ENCODE measurements around the gene TYMP.

TYMP gene

DNA sequence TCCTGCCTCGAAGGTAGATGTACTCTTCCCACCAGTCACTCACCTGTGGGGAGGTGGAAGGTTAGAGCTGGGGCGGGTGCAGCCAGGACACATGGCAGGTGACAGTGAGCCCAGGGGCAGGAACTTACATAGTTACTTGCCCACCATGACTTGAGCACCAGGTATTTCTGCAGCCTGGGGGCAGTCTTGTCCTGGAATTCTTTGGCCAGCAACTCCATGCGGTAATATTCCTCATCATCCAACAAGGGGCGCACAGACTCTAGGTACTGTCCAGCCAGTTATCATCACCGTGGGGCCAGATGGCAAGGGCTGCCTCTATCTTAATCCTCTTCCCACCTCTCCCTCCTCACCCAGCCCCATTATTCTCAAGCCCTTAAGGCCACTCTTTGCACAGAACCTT is 46.3 kb upstream of the TYMP start:
- in situ Hi-C loops (cut with HindIII; ENCODE audit: low sequenced_read_pairs): loop anchor here (5.0 kb wide), 1 partner anchor 51 kb away; the partner anchor contains the start of gene ARSA
- TF ChIP-seq, protein P1, sequence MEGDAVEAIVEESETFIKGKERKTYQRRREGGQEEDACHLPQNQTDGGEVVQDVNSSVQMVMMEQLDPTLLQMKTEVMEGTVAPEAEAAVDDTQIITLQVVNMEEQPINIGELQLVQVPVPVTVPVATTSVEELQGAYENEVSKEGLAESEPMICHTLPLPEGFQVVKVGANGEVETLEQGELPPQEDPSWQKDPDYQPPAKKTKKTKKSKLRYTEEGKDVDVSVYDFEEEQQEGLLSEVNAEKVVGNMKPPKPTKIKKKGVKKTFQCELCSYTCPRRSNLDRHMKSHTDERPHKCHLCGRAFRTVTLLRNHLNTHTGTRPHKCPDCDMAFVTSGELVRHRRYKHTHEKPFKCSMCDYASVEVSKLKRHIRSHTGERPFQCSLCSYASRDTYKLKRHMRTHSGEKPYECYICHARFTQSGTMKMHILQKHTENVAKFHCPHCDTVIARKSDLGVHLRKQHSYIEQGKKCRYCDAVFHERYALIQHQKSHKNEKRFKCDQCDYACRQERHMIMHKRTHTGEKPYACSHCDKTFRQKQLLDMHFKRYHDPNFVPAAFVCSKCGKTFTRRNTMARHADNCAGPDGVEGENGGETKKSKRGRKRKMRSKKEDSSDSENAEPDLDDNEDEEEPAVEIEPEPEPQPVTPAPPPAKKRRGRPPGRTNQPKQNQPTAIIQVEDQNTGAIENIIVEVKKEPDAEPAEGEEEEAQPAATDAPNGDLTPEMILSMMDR (IDR thresholded peaks at IDR 0.05; ENCODE audit: low read depth, low read length, missing control alignments): peak; percentile 40
- DNase-seq (ENCODE audit: low read depth): peak; percentile 19
- no peak overlapping the region for H3K4me3 ChIP-seq (ENCODE audit: low read depth, low read length)

DNA sequence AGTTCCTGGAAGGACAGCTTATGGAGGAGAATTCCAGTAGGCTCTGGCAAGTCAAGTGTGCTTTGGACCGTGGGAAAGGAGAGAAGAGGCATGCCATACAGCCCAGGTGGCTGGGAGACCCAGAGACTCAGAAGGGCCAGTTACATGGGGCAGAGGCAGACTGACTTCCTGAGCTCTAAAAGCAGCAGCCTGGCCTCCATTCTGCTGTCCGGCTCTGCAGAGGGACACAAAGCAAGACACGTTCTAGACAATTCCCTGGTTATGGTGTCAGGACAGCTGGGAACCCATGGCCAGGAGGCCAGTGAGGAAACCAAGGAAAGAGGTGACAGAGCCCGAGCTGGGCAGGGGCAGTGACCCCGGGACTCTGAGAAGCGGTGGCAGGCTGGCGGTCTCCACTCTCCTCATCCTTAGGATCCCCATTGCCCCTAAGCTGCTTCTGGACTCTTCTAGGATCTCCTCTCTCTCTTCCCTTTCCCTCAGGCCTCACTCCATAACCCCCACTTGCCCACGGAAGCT is 45.7 kb upstream of the TYMP start:
- DNase-seq (ENCODE audit: low read depth): no peak
- TF ChIP-seq, protein P1 (IDR thresholded peaks at IDR 0.05; ENCODE audit: low read depth, low read length, missing control alignments): no peak
- H3K4me3 ChIP-seq (ENCODE audit: low read depth, low read length): no peak overlapping the region
- in situ Hi-C loops (cut with HindIII; ENCODE audit: low sequenced_read_pairs): loop anchor here (5.0 kb wide), 1 partner anchor 52 kb away; the partner anchor contains the start of gene ARSA

DNA sequence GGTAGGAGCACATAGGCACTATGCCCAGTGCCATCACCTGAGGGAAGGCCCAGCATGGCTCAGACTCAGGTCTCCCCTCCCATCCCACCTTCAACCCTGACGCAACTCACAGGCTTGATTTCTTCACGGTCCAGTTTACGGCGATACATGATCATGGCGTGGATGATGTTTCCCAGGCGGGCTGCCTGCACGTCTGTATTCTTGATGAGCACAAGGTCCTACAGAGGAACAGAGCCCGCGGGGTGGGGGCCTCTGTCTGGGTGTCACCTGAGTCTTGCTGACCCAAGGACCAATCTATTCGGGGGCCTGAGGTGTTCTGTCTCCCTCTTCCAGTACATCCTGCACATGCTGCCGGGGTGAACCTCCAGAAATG is 44.6 kb upstream of the TYMP start:
- no peak overlapping the region for H3K4me3 ChIP-seq (ENCODE audit: low read depth, low read length)
- TF ChIP-seq, protein P1 (IDR thresholded peaks at IDR 0.05; ENCODE audit: low read depth, low read length, missing control alignments): no peak
- in situ Hi-C loops (cut with HindIII; ENCODE audit: low sequenced_read_pairs): no loop called here
- no peak for DNase-seq (ENCODE audit: low read depth)

DNA sequence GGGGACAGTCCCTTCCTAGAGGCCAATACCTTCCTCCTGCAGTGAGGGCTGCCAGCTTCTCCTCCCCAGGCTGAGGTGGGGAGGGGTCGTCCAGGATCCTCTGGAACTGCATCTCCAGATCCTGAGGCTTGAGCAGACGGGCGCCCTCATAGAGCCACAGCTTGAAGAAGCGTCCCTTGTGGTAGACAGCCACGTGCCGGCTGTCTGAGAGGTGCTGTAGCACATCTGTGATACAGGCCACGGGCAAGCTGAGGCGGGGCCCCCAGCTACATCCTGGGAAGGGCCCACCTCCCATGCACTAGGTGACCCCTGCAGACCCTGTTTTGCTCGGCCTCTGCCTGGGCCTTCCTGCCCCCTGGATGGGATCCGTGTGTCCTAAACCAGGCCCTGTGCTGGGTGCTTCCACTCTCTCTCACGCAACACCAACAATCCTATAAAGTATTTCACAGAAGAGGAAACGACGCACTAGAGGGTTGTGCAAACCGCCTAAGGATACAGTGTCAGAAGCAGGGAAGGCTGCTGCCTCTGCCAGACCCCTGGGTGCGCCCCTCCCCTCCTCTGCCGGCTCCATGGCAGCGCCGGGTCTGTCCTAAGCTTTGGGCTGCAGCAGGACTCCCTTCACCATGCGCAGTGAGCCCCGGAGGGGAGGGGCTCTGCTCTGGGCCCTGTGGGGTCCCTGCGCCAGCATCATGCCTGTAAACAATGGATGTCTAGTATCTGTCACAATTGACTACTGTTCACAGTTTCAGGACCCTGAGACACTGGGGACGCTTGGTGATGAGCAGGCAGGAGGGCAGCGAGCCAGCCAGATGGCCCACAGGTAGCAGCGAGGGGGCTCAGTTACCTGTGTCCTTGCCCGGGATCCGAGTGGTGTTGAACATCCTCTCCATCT is 43.9 kb upstream of the TYMP start:
- H3K4me3 ChIP-seq (ENCODE audit: low read depth, low read length): no peak overlapping the region
- TF ChIP-seq, protein P1 (IDR thresholded peaks at IDR 0.05; ENCODE audit: low read depth, low read length, missing control alignments): no peak
- in situ Hi-C loops (cut with HindIII; ENCODE audit: low sequenced_read_pairs): no loop called here
- DNase-seq (ENCODE audit: low read depth): no peak

DNA sequence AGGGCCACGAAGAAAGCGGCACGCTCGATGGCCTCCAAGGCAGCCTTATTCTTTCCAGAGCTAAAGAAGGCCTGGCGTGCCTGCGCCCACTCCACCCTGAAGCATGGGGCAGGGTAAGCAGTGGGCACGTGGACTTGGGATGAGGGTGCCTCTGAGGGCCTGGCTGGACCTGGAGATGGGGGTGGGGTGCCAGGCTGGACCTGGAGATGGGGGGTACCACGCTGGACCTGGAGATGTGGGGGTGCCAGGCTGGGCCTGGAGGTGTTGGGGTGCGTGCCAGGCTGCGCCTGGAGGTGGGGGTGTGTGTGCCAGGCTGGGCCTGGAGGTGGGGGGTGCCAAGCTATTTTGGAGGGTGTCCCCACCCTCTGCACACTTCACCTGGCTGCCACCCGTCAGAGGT is 43.2 kb upstream of the TYMP start:
- TF ChIP-seq, protein P1 (IDR thresholded peaks at IDR 0.05; ENCODE audit: low read depth, low read length, missing control alignments): no peak
- in situ Hi-C loops (cut with HindIII; ENCODE audit: low sequenced_read_pairs): no loop called here
- no peak overlapping the region for H3K4me3 ChIP-seq (ENCODE audit: low read depth, low read length)
- DNase-seq (ENCODE audit: low read depth): no peak

DNA sequence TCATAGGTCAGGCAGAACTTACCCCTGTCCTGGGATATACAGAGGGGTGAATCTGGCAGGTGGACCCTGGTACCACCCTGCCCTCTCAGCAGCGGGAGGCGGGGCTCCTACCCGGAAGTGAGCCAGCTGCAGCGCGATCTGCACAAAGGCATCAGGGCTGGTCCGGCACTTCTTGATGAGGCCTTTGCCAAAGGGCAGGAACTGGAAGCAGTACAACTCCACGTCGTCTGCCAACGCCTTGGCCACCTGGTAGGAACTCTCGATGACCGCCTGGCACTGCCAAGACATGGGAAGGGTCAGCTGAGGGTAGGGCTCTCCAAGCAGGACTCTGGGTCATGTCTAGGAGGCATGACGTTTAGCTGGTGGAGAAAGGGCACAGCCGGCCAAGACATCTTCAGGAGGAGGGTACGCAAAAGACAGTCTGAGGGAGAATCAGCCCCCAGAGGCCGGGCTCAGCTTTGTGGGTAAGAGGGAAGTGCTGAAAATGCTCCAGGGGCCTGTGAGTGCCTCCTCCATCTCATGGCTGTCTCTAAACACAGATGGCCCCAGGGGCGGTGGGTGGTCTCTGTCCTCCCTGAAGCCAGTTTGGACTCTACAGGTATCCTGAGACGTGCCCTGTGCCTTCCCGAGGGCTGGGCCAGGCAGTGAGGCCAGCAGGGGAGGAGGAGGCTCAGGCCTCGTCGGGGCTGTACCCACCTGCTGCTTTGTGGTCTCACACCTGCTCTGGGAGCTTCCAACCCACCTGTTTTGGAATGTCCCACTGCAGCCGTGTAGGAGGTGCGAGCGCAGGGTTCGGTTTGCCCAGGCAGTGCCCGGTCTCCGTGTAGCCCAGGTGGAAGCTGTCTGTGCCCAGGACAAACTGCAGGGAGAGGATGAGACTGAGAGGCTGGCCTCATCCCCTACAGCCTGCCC is 41.7 kb upstream of the TYMP start:
- no peak for DNase-seq (ENCODE audit: low read depth)
- TF ChIP-seq, protein P1 (IDR thresholded peaks at IDR 0.05; ENCODE audit: low read depth, low read length, missing control alignments): no peak
- in situ Hi-C loops (cut with HindIII; ENCODE audit: low sequenced_read_pairs): no loop called here
- H3K4me3 ChIP-seq (ENCODE audit: low read depth, low read length): no peak overlapping the region
